ENCODE results near the gene GNB2.
"Not testable (repeated sequence)": the region's sequence is repeated elsewhere in the genome, so short reads cannot be mapped to it uniquely, and the experiment has no call there.

GNB2 gene

GRCh38 chr7:100724364-100724763, 50.8 kb downstream of the GNB2 start:
- DNase-seq: not testable (repeated sequence)

- DNase-seq: no peak
Measured at GRCh38 chr7:100726996-100727761, 53.6 kb downstream of the GNB2 start.

- DNase-seq: no peak
Measured at GRCh38 chr7:100728196-100728595, 54.7 kb downstream of the GNB2 start.

All from right kidney (tissue), 1 donor.